ENCODE results near the gene FTH1. TPM values are rescaled to one million over a fixed set of nuclear protein-coding genes. Genes with fewer than 3 reads are reported as not detected.

The FTH1 gene
- total RNA-seq, 2 experiments from 2014 or later = 2,313 to 2,400 TPM

- H3K4me1 Mint-ChIP-seq (ENCODE audit: low read depth) = no peaks in the 10 kb centered on the region
- H3K27ac Mint-ChIP-seq = no peak overlapping the region
- H3K9me3 ChIP-seq (ENCODE audit: control insufficient read depth in 1 of 2, insufficient read depth in 1 of 2, low read length in 2 of 2) = peaks cover 3 to 12% of the 10 kb centered on the region in 2 experiments
These were observed 16.0 kb upstream of the FTH1 start for GRCh38 chr11:61983419-61983818.

DNA sequence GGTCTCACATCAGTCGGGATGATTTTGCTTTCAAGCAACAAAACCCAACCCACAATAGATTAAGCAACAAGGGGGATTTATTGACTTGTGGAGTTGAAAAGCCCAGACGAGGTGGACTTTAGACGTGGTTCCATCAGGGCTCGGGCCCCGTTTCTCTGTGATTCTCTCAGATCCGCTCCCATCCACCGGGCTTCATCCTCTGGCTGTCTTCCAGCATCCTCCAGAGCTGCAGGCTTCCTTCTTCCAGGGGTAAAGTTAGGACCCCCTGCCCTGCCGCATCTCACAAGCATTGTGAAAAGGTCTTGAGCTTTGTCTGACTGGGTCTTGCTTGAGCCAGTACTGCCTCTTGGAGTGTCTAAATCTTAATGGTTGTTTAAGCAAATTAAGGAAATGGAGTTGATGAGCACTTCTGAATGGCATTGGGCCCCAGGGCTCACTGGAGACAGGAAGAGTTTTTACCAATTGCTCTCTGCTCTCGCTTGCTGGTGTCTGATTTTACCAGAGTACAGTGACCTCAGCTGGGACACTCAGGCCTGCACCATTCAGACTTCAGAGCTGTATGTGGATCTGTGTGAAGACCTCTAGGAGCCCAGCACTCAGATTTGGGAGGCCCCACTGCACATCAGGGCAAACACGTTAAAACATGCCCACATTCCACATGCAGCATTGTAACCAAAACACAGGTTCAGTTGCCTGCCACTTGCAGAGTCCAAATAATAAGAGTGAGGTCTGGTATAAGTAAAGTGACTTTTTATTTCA, 13.5 kb upstream of the FTH1 start:
- H3K9me3 Mint-ChIP-seq = no peaks in the 10 kb centered on the region
- peaks cover 8% of the 10 kb centered on the region for H3K36me3 Mint-ChIP-seq (ENCODE audit: low read depth)
- no peak overlapping the region for H3K27ac Mint-ChIP-seq
- H3K4me1 Mint-ChIP-seq (ENCODE audit: low read depth) = no peaks in the 10 kb centered on the region
- CTCF ChIA-PET = no interaction called here
- H3K4me3 Mint-ChIP-seq = no peak overlapping the region
- no peak for TF ChIP-seq CTCF (IDR thresholded peaks at IDR 0.05)
- Histone ChIP-seq H3K27me3 (ENCODE audit: control insufficient read depth in 1 of 2, insufficient read depth in 2 of 2, low read length in 2 of 2) (no peaks in the 10 kb centered on the region), H3K27ac (ENCODE audit: low read depth in 1 of 2, low read length in 2 of 2) (no peak overlapping the region), H3K4me3 (ENCODE audit: low read length) (no peak overlapping the region), H3K36me3 (ENCODE audit: insufficient read depth, low read length) (no peaks in the 10 kb centered on the region), H3K4me1 (ENCODE audit: insufficient read depth, low read length) (no peaks in the 10 kb centered on the region), H3K9me3 (ENCODE audit: control insufficient read depth in 1 of 2, insufficient read depth in 1 of 2, low read length in 2 of 2) (peaks cover 0 to 4% of the 10 kb centered on the region in 2 experiments)
- no peaks in the 10 kb centered on the region for H3K27me3 Mint-ChIP-seq
- ATAC-seq (ENCODE audit: poor library complexity) (no peak), DNase-seq (no peak)
- intact Hi-C loops (cut with DNase I, micrococcal nuclease) = no loop called here
- POLR2A ChIA-PET = no interaction called here

More at GRCh38 chr11:61983419-61983818, 16.0 kb upstream of the FTH1 start:
- peaks cover 9% of the 10 kb centered on the region for H3K36me3 Mint-ChIP-seq (ENCODE audit: low read depth)
- intact Hi-C loops (cut with DNase I, micrococcal nuclease) = no loop called here
- no peaks in the 10 kb centered on the region for H3K27me3 ChIP-seq (ENCODE audit: control insufficient read depth in 1 of 2, insufficient read depth in 2 of 2, low read length in 2 of 2)
- H3K9me3 Mint-ChIP-seq = peaks cover 6% of the 10 kb centered on the region
- no peak for ATAC-seq (ENCODE audit: poor library complexity)
- H3K27ac ChIP-seq (ENCODE audit: low read depth in 1 of 2, low read length in 2 of 2) = no peak overlapping the region
- H3K36me3 ChIP-seq (ENCODE audit: insufficient read depth, low read length) = no peaks in the 10 kb centered on the region
- no peaks in the 10 kb centered on the region for H3K27me3 Mint-ChIP-seq
- H3K4me1 ChIP-seq (ENCODE audit: insufficient read depth, low read length) = no peaks in the 10 kb centered on the region
- no peak overlapping the region for H3K4me3 Mint-ChIP-seq
- no peak for DNase-seq
- POLR2A ChIA-PET = interaction anchor here (2.0 kb wide), 1 partner anchor 15 kb away, joined by 12 read pairs; no protein-coding TSS in a partner anchor
- CTCF ChIA-PET = interaction anchor here (0.8 to 1.3 kb wide), 3 partner anchors 15 to 99 kb away, joined by 3 read pairs; no protein-coding TSS in a partner anchor
- no peak overlapping the region for H3K4me3 ChIP-seq (ENCODE audit: low read length)
- no peak for TF ChIP-seq CTCF (IDR thresholded peaks at IDR 0.05)

DNA sequence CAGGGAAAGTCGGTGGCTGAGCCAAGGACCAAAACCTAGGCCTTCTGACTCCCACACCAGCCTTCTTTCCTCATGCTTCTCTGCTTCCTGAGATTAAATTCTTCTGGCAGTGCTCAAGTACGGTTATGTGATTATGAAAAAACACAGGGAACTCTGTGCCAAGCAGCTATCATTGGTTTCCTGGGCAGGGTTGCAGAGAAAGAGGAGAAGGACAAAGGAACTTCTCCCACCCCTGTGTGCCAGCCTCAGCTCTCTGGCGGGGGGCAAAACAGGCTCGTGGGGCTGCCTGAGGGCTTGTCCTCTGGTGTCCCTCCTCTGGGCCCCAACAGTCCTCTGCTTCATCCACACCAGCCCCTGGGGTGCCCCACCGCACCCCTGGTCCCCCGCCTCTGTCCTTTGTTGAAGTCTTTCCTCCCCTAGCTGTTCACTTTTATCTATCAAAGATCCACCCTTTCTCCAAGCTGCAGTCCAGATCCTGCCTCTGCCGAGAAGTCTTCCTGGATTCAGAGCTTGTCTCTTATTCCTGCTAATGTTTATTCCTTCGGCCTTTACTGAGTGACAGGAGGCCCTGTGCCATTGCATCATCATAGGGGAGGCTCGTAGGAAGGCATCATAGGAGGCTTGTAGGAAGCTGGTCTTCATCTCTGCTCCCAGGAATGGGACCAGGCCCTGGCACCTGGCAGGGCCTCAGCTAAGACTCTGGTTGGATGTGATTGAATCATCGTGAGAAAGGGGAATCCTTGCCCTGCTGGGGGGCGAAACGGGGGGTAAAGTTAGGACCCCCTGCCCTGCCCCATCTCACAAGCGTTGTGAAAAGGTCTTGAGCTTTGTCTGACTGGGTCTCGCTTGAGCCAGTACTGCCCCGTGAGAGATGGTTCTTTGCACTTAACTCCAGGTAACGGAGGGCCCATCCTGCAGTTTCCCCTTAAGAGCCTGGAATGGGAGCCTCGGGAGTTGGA, 11.5 kb upstream of the FTH1 start:
- ChIA-PET CTCF (interaction anchor here (0.7 to 1.3 kb wide), 3 partner anchors 80 to 108 kb away, joined by 3 to 4 read pairs (median 3); no protein-coding TSS in a partner anchor), POLR2A (interaction anchor here (4.3 kb wide), 1 partner anchor 12 kb away, joined by 33 read pairs; the partner anchor contains the start of gene FTH1)
- Mint-ChIP-seq H3K27ac (no peak overlapping the region), H3K27me3 (no peaks in the 10 kb centered on the region), H3K4me3 (no peak overlapping the region), H3K9me3 (no peaks in the 10 kb centered on the region), H3K4me1 (ENCODE audit: low read depth) (peaks cover 4% of the 10 kb centered on the region), H3K36me3 (ENCODE audit: low read depth) (peaks cover 3% of the 10 kb centered on the region)
- no peak for ATAC-seq (ENCODE audit: poor library complexity)
- H3K36me3 ChIP-seq (ENCODE audit: insufficient read depth, low read length) = no peaks in the 10 kb centered on the region
- no peak overlapping the region for H3K4me3 ChIP-seq (ENCODE audit: low read length)
- intact Hi-C loops (cut with DNase I, micrococcal nuclease) = no loop called here
- no peak for DNase-seq
- no peaks in the 10 kb centered on the region for H3K4me1 ChIP-seq (ENCODE audit: insufficient read depth, low read length)
- no peaks in the 10 kb centered on the region for H3K9me3 ChIP-seq (ENCODE audit: control insufficient read depth in 1 of 2, insufficient read depth in 1 of 2, low read length in 2 of 2)
- no peak for TF ChIP-seq CTCF (IDR thresholded peaks at IDR 0.05)
- no peaks in the 10 kb centered on the region for H3K27me3 ChIP-seq (ENCODE audit: control insufficient read depth in 1 of 2, insufficient read depth in 2 of 2, low read length in 2 of 2)
- H3K27ac ChIP-seq (ENCODE audit: low read depth in 1 of 2, low read length in 2 of 2) = no peak overlapping the region
